Left ventricle myocardium inferior (tissue), 1 donor: ENCODE results near the gene GUSB. TPM values are rescaled to one million over a fixed set of nuclear protein-coding genes. Genes with fewer than 3 reads are reported as not detected.

ENCODE experiments used
- DNase-seq: peaks from one replicate; pipeline ENCODE4 v3.0.0-alpha.2; 2020
- H3K27ac ChIP-seq: fragments of 200-600 bp; replicated peaks from 2 replicates; pipeline ENCODE4 v1.8.0; 2021
- H3K27me3 ChIP-seq: fragments of 200-600 bp; 2 replicates; pipeline ENCODE4 v1.8.0; 2021; ENCODE audit warnings: low read depth
- H3K36me3 ChIP-seq: fragments of 200-600 bp; 2 replicates; pipeline ENCODE4 v1.8.0; 2021
- H3K4me1 ChIP-seq: fragments of 200-600 bp; 2 replicates; pipeline ENCODE4 v1.8.0; 2021
- H3K4me3 ChIP-seq: fragments of 200-600 bp; 2 replicates; pipeline ENCODE4 v1.8.0; 2021; ENCODE audit warnings: mild to moderate bottlenecking, moderate library complexity
- H3K9me3 ChIP-seq: fragments of 200-600 bp; replicated peaks from 2 replicates; pipeline ENCODE4 v1.8.0; 2021
- intact Hi-C: fragments of 100-400 bp; cut with micrococcal nuclease; formaldehyde crosslinking; loops from one replicate; pipeline ENCODE4 v1.11.0; 2022
- total RNA-seq: library from RNA; stranded (reverse); fragmentation: NEBNext Ultra II Directional; extraction: Animal tissue kit (Norgen Biotek cat#: 25700); gene quantifications from one replicate; pipeline ENCODE4 v1.2.1, GENCODE V29; 2021
- TF ChIP-seq, protein P1 (sequence below): fragments of 200-600 bp; IDR thresholded peaks from 2 replicates; pipeline ENCODE4 v1.8.0; 2021; ENCODE audit warnings: antibody characterized with exemption, mild to moderate bottlenecking, borderline replicate concordance
- donor health status: DM: no; HTN: yes; CAD: no; lungs with severe emphysema.

The GUSB gene
- total RNA-seq, 1 donor from 2014 or later, result 15.4 TPM

GRCh38 chr7:65937296-65937695 lies 44.7 kb downstream of the GUSB start:
- TF ChIP-seq, protein P1, sequence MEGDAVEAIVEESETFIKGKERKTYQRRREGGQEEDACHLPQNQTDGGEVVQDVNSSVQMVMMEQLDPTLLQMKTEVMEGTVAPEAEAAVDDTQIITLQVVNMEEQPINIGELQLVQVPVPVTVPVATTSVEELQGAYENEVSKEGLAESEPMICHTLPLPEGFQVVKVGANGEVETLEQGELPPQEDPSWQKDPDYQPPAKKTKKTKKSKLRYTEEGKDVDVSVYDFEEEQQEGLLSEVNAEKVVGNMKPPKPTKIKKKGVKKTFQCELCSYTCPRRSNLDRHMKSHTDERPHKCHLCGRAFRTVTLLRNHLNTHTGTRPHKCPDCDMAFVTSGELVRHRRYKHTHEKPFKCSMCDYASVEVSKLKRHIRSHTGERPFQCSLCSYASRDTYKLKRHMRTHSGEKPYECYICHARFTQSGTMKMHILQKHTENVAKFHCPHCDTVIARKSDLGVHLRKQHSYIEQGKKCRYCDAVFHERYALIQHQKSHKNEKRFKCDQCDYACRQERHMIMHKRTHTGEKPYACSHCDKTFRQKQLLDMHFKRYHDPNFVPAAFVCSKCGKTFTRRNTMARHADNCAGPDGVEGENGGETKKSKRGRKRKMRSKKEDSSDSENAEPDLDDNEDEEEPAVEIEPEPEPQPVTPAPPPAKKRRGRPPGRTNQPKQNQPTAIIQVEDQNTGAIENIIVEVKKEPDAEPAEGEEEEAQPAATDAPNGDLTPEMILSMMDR, result no peak
- Histone ChIP-seq H3K9me3 (peaks cover 12% of the 10 kb centered on the region), H3K36me3 (peaks cover 8% of the 10 kb centered on the region), H3K27me3 (no peaks in the 10 kb centered on the region), H3K27ac (no peak overlapping the region), H3K4me3 (no peak overlapping the region), H3K4me1 (peaks cover 4% of the 10 kb centered on the region)
- intact Hi-C loops, result no loop called here
- no peak for DNase-seq

DNA sequence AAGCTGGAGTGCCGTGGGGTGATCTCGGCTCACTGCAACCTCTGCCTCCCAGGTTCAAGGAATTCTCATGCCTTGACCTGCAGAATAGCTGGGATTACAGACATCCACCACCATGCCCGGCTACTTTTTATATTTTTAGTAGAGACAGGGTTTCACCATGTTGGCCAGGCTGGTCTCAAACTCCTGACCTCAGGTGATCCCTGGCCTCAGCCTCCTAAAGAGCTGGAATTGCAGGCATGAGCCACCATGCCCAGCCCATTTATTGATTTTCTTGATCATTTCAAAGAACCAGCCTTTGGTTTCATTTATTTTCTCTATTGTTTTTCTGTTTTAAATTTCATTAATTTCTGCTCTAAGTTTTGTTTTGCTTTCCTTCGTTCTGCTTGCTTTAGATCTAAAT lies 50.3 kb downstream of the GUSB start:
- Histone ChIP-seq H3K36me3 (peaks cover 5% of the 10 kb centered on the region), H3K4me3 (no peak overlapping the region), H3K9me3 (peaks cover 12% of the 10 kb centered on the region), H3K4me1 (peaks cover 9% of the 10 kb centered on the region), H3K27me3 (no peaks in the 10 kb centered on the region), H3K27ac (no peak overlapping the region)
- intact Hi-C loops, result no loop called here
- no peak for DNase-seq
- TF ChIP-seq, protein P1, result no peak

- Histone ChIP-seq H3K9me3 (no peaks in the 10 kb centered on the region), H3K27me3 (no peaks in the 10 kb centered on the region), H3K4me3 (no peak overlapping the region), H3K4me1 (peaks cover 23% of the 10 kb centered on the region), H3K27ac (no peak overlapping the region), H3K36me3 (no peaks in the 10 kb centered on the region)
- no peak for DNase-seq
- TF ChIP-seq, protein P1, result no peak
- intact Hi-C loops, result no loop called here
Measured at GRCh38 chr7:65927489-65928448, 54.2 kb downstream of the GUSB start.

GRCh38 chr7:65926588-65926987 lies 55.4 kb downstream of the GUSB start:
- no peaks in the 10 kb centered on the region for H3K36me3 ChIP-seq
- no peak overlapping the region for H3K27ac ChIP-seq
- H3K4me1 ChIP-seq, result peaks cover 23% of the 10 kb centered on the region

GRCh38 chr7:65925040-65925439 lies 57.0 kb downstream of the GUSB start:
- Histone ChIP-seq H3K27me3 (no peaks in the 10 kb centered on the region), H3K4me1 (peaks cover 23% of the 10 kb centered on the region), H3K27ac (no peak overlapping the region), H3K36me3 (no peaks in the 10 kb centered on the region), H3K9me3 (no peaks in the 10 kb centered on the region), H3K4me3 (no peak overlapping the region)
- intact Hi-C loops, result no loop called here
- DNase-seq, result no peak
- TF ChIP-seq, protein P1, result no peak

More at GRCh38 chr7:65926588-65926987, 55.4 kb downstream of the GUSB start:
- no peaks in the 10 kb centered on the region for H3K27me3 ChIP-seq
- intact Hi-C loops, result no loop called here
- DNase-seq, result no peak
- no peaks in the 10 kb centered on the region for H3K9me3 ChIP-seq
- TF ChIP-seq, protein P1, result no peak
- H3K4me3 ChIP-seq, result no peak overlapping the region
